ENCODE data around the gene ATP13A4. TPM values are rescaled to one million over a fixed set of nuclear protein-coding genes. Genes with fewer than 3 reads are reported as not detected.

Gene ATP13A4
- total RNA-seq, 4 donors from 2014 or later, result 0.77 to 5.9 (median 0.88) TPM; not detected in 1

DNA sequence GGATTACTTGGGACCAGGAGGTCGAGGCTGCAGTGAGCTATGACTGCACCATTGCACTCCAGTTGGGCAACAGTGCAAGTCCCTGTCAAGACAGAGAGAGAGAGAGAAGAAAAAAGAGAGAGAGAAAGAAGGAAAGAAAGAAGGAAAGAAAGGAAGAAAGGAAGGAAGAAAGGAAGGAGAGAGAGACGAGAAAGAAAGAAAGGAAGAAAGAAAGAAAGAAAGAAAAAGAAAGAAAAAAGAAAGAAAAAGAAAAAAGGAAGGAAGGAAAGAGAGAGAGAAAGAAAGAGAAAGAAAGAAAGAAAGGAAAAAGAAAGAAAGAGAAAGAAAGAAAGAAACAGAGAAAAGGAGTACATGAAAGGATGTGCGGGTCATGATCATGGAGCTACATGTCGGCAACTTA is 80.2 kb downstream of the ATP13A4 start:
- no peaks in the 10 kb centered on the region for H3K9me3 ChIP-seq
- H3K27me3 ChIP-seq, result no peaks in the 10 kb centered on the region
- no peaks in the 10 kb centered on the region for H3K36me3 ChIP-seq
- intact Hi-C loops (cut with DNase I; ENCODE audit: low total_unique reads), result no loop called here
- no peaks in the 10 kb centered on the region for H3K4me1 ChIP-seq
- no peak overlapping the region for H3K4me3 ChIP-seq
- no peak for DNase-seq
- no peak for TF ChIP-seq POLR2A (IDR thresholded peaks at IDR 0.05)
- TF ChIP-seq, protein P1, sequence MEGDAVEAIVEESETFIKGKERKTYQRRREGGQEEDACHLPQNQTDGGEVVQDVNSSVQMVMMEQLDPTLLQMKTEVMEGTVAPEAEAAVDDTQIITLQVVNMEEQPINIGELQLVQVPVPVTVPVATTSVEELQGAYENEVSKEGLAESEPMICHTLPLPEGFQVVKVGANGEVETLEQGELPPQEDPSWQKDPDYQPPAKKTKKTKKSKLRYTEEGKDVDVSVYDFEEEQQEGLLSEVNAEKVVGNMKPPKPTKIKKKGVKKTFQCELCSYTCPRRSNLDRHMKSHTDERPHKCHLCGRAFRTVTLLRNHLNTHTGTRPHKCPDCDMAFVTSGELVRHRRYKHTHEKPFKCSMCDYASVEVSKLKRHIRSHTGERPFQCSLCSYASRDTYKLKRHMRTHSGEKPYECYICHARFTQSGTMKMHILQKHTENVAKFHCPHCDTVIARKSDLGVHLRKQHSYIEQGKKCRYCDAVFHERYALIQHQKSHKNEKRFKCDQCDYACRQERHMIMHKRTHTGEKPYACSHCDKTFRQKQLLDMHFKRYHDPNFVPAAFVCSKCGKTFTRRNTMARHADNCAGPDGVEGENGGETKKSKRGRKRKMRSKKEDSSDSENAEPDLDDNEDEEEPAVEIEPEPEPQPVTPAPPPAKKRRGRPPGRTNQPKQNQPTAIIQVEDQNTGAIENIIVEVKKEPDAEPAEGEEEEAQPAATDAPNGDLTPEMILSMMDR (IDR thresholded peaks at IDR 0.05), result no peak
- H3K27ac ChIP-seq, result no peak overlapping the region

DNA sequence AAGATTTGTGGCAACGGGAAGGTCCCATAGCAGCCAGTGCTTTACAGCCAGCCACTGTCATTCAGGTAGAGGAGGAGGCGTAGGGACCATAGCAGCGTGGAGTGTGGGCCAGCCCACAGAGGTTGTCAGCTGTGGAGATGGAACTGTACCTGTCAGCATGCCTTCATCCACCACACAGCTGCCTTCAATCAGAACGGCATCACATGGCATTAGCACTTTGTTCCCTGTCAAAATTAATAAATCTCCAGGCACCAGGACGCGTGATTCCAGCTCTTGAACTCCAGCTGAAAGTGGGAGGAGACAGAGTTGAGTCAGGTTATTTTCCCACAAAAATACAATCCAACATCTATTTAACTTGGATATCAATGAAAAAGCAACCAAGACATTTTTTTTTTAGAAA is 84.0 kb downstream of the ATP13A4 start:
- H3K4me3 ChIP-seq, result no peak overlapping the region
- no peaks in the 10 kb centered on the region for H3K9me3 ChIP-seq
- TF ChIP-seq, protein P1 (IDR thresholded peaks at IDR 0.05), result no peak
- no peak for TF ChIP-seq POLR2A (IDR thresholded peaks at IDR 0.05)
- no peak for DNase-seq
- no peaks in the 10 kb centered on the region for H3K27me3 ChIP-seq
- no peak overlapping the region for H3K27ac ChIP-seq
- intact Hi-C loops (cut with DNase I; ENCODE audit: low total_unique reads), result no loop called here
- no peaks in the 10 kb centered on the region for H3K36me3 ChIP-seq
- no peaks in the 10 kb centered on the region for H3K4me1 ChIP-seq

DNA sequence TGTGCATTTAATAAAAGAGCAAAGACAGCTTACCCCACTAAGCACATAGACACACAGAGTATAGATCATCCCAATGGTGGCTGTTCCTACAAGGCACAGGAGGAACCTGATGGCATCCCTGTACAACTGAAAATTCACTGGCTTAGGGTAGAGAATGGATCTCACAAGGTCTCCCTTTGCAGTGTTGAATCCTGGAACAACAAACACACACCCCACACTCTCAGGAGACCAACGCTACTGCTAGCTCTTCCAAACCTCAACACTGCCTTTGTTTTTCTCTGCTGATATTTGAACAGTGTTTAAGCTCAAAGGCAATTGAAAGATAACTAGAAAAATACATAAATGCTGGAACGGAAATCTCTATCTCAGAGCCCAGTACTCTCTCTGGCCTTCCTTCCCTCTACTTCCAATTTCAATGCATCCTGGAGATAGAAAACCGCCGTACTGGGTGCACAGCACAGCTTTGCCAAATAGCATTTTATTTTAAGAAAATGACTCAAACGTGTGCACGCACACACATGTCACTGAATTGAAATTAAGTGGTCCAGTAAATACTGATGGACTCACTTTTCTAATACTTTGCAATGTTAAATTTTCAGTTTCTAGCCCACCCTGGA is 88.6 kb downstream of the ATP13A4 start:
- intact Hi-C loops (cut with DNase I; ENCODE audit: low total_unique reads), result no loop called here
- Histone ChIP-seq H3K9me3 (no peaks in the 10 kb centered on the region), H3K36me3 (no peaks in the 10 kb centered on the region), H3K4me3 (no peak overlapping the region), H3K27me3 (no peaks in the 10 kb centered on the region), H3K4me1 (no peaks in the 10 kb centered on the region), H3K27ac (no peak overlapping the region)
- no peak for DNase-seq
- TF ChIP-seq POLR2A (IDR thresholded peaks at IDR 0.05), result no peak
- TF ChIP-seq, protein P1 (IDR thresholded peaks at IDR 0.05), result no peak

DNA sequence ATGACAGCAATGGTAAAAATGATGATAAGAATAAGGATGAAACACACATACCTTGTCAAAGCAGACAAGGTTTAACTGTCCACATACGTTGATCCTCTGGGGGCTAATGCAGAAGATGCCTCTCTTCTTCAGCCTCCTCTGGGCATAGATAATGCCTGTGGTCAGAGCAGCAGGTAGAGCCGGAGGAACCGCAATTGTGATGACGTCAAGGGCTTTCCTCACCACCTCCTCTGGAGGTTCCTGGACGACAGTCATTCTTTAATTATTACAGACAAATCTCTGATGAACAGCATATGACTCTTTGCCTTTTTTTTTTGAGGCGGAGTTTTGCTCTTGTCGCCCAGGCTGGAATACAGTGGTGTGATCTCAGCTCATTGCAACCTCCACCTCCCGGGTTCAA is 89.8 kb downstream of the ATP13A4 start:
- Histone ChIP-seq H3K27me3 (no peaks in the 10 kb centered on the region), H3K36me3 (no peaks in the 10 kb centered on the region), H3K27ac (no peak overlapping the region), H3K4me1 (no peaks in the 10 kb centered on the region), H3K9me3 (no peaks in the 10 kb centered on the region), H3K4me3 (no peak overlapping the region)
- intact Hi-C loops (cut with DNase I; ENCODE audit: low total_unique reads), result no loop called here
- TF ChIP-seq, protein P1 (IDR thresholded peaks at IDR 0.05), result no peak
- TF ChIP-seq POLR2A (IDR thresholded peaks at IDR 0.05), result no peak
- no peak for DNase-seq

DNA sequence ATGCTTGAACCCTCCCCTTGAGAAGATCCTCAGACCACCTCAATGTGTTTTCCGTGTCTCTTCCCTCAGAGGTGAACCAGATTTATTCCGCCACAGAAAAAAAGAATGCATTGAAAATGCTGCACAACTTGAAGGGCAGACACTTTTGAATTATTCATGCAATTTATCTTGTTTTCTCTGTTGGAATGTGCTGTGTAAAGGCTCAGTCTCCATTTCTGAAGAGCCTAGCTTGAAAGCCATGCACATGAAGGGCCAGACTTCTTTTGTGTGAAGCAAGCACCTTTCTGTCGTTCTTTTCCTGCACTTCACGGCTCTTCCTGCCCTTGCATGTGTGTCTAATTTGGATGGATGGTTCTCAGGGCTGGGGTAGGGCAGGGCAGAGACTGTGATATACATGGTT is 97.2 kb downstream of the ATP13A4 start:
- intact Hi-C loops (cut with DNase I; ENCODE audit: low total_unique reads), result no loop called here
- TF ChIP-seq, protein P1 (IDR thresholded peaks at IDR 0.05), result no peak
- no peak for TF ChIP-seq POLR2A (IDR thresholded peaks at IDR 0.05)

More for the DNA sequence above, 97.2 kb downstream of the ATP13A4 start:
- Histone ChIP-seq H3K9me3 (no peaks in the 10 kb centered on the region), H3K27ac (no peak overlapping the region), H3K4me3 (no peak overlapping the region), H3K36me3 (no peaks in the 10 kb centered on the region), H3K27me3 (no peaks in the 10 kb centered on the region), H3K4me1 (no peaks in the 10 kb centered on the region)
- no peak for DNase-seq

All from uterus (tissue), 4 donors.